ENCODE data around the gene GMDS. TPM values are rescaled to one million over a fixed set of nuclear protein-coding genes. Genes with fewer than 3 reads are reported as not detected.

Gene GMDS
- total RNA-seq, 1 experiment from 2014 or later, result 35.0 TPM

GRCh38 chr6:1626481-1626880 is 618.9 kb downstream of the GMDS start:
- no peak for TF ChIP-seq ATF3 (CRISPR knock-in tag; conservative IDR thresholded peaks at IDR 0.05)
- no peak for TF ChIP-seq ZNF317 (CRISPR knock-in tag; IDR thresholded peaks at IDR 0.05; ENCODE audit: borderline replicate concordance, low read depth)
- no peak for TF ChIP-seq ZNF425 (CRISPR knock-in tag; conservative IDR thresholded peaks at IDR 0.05)
- TF ChIP-seq PREB (CRISPR knock-in tag; IDR thresholded peaks at IDR 0.05; ENCODE audit: borderline replicate concordance), result no peak
- no peak for TF ChIP-seq STAT6 (CRISPR knock-in tag; conservative IDR thresholded peaks at IDR 0.05; ENCODE audit: low read depth)
- no peak for TF ChIP-seq MXD4 (CRISPR knock-in tag; IDR thresholded peaks at IDR 0.05; ENCODE audit: borderline replicate concordance)
- no peak for TF ChIP-seq HMGA2 (CRISPR knock-in tag; IDR thresholded peaks at IDR 0.05)
- TF ChIP-seq PRDM15 (CRISPR knock-in tag; IDR thresholded peaks at IDR 0.05), result no peak
- no peak for TF ChIP-seq ZNF263 (CRISPR knock-in tag; IDR thresholded peaks at IDR 0.05; ENCODE audit: low read depth)
- no peak for TF ChIP-seq ZBTB21 (CRISPR knock-in tag; IDR thresholded peaks at IDR 0.05; ENCODE audit: borderline replicate concordance)
- no peak for TF ChIP-seq IRF2 (CRISPR knock-in tag; IDR thresholded peaks at IDR 0.05; ENCODE audit: borderline replicate concordance, low read depth)
- no peak for TF ChIP-seq AR (CRISPR knock-in tag; IDR thresholded peaks at IDR 0.05)
- Mint-ChIP-seq H3K27me3 (ENCODE audit: low read depth) (peaks cover 90% of the 10 kb centered on the region), H3K4me3 (no peak overlapping the region), H3K4me1 (peaks cover 25% of the 10 kb centered on the region), H3K9me3 (no peaks in the 10 kb centered on the region), H3K36me3 (no peaks in the 10 kb centered on the region), H3K27ac (no peak overlapping the region)
- no peak for DNase-seq (ENCODE audit: low spot score)
- POLR2A ChIA-PET, result no interaction called here
- CTCF ChIA-PET, result interaction anchor here (1.4 to 3.5 kb wide), 2 partner anchors 19 to 229 kb away, joined by 3 to 19 read pairs; no protein-coding TSS in a partner anchor
- ATAC-seq, result no peak

All from WTC11 (cell line).